Measurements from ENCODE around the gene AMOT.

Gene AMOT

GRCh38 chrX:112812741-112813140 lies 27.9 kb downstream of the AMOT start:
- no peak overlapping the region for H3K27ac ChIP-seq
- ChIA-PET CTCF (no interaction called here), POLR2A (ENCODE audit: low non-redundant PET) (no interaction called here)
- TF ChIP-seq, protein P1, sequence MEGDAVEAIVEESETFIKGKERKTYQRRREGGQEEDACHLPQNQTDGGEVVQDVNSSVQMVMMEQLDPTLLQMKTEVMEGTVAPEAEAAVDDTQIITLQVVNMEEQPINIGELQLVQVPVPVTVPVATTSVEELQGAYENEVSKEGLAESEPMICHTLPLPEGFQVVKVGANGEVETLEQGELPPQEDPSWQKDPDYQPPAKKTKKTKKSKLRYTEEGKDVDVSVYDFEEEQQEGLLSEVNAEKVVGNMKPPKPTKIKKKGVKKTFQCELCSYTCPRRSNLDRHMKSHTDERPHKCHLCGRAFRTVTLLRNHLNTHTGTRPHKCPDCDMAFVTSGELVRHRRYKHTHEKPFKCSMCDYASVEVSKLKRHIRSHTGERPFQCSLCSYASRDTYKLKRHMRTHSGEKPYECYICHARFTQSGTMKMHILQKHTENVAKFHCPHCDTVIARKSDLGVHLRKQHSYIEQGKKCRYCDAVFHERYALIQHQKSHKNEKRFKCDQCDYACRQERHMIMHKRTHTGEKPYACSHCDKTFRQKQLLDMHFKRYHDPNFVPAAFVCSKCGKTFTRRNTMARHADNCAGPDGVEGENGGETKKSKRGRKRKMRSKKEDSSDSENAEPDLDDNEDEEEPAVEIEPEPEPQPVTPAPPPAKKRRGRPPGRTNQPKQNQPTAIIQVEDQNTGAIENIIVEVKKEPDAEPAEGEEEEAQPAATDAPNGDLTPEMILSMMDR (conservative IDR thresholded peaks at IDR 0.05; ENCODE audit: low read depth): no peak
- no peak for DNase-seq (ENCODE audit: low spot score)

- H3K27ac ChIP-seq: no peak overlapping the region
- no peak for DNase-seq (ENCODE audit: low spot score)
- POLR2A ChIA-PET (ENCODE audit: low non-redundant PET): no interaction called here
- CTCF ChIA-PET: interaction anchor here (0.6 kb wide), 1 partner anchor 150 kb away, joined by 5 read pairs; no protein-coding TSS in a partner anchor
- TF ChIP-seq, protein P1 (conservative IDR thresholded peaks at IDR 0.05; ENCODE audit: low read depth): no peak
These were observed 31.9 kb downstream of the AMOT start for GRCh38 chrX:112808651-112809195.

- TF ChIP-seq, protein P1 (conservative IDR thresholded peaks at IDR 0.05; ENCODE audit: low read depth): no peak
- POLR2A ChIA-PET (ENCODE audit: low non-redundant PET): no interaction called here
- no peak overlapping the region for H3K27ac ChIP-seq
- CTCF ChIA-PET: no interaction called here
- no peak for DNase-seq (ENCODE audit: low spot score)
These were observed 32.6 kb downstream of the AMOT start for GRCh38 chrX:112808007-112808406.

DNA sequence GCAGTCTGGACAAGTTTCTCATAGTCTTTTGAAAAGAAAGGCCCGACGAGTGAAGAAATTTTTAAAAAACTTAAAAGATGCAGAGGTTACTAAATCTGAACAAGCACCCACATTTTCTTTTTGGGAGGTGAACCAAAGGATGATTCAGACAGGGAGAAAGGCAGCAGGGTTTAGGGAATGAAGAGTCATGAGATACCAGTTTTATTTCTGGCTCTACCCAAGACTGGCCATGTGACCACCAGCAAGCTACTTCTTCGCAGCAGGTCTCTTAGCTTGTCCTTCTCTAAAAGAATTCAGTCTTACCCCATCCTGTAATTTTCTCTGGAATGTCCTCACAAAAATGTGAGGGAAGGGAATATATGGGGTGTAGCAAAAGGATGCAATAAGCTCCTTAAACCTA lies 37.6 kb downstream of the AMOT start:
- POLR2A ChIA-PET (ENCODE audit: low non-redundant PET): no interaction called here
- TF ChIP-seq, protein P1 (conservative IDR thresholded peaks at IDR 0.05; ENCODE audit: low read depth): no peak
- no peak overlapping the region for H3K27ac ChIP-seq
- CTCF ChIA-PET: no interaction called here
- DNase-seq (ENCODE audit: low spot score): no peak

DNA sequence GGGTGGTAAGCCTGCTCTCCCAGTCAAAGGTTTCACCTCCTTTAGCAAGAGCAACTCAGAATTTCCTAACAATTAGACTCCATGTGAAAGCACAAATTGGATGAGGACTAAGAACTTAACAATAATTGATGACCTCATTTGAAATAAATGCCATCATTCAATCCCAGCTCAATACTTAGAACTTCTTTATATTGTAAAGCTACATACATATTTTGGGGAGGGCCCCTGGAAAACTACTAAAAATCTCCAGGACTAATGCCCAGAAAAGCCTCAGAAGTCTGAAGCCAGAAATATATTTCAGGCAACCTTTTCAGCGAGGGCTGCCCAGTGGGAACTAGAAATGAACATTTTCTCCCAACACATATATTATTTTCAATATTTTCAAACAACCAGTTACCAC lies 38.1 kb downstream of the AMOT start:
- H3K27ac ChIP-seq: no peak overlapping the region
- no peak for DNase-seq (ENCODE audit: low spot score)
- POLR2A ChIA-PET (ENCODE audit: low non-redundant PET): no interaction called here
- TF ChIP-seq, protein P1 (conservative IDR thresholded peaks at IDR 0.05; ENCODE audit: low read depth): no peak
- CTCF ChIA-PET: no interaction called here

- CTCF ChIA-PET: no interaction called here
- POLR2A ChIA-PET (ENCODE audit: low non-redundant PET): no interaction called here
- TF ChIP-seq, protein P1 (conservative IDR thresholded peaks at IDR 0.05; ENCODE audit: low read depth): no peak
These were observed 39.5 kb downstream of the AMOT start for GRCh38 chrX:112800971-112801775.

More at GRCh38 chrX:112800971-112801775, 39.5 kb downstream of the AMOT start:
- no peak for DNase-seq (ENCODE audit: low spot score)
- H3K27ac ChIP-seq: no peak overlapping the region
